ENCODE results near the gene TCAP. TPM values are rescaled to one million over a fixed set of nuclear protein-coding genes. Genes with fewer than 3 reads are reported as not detected.

Gene TCAP
- total and polyA plus RNA-seq, 2 donors from 2014 or later, result 1.5 to 1.7 TPM

- no peaks in the 10 kb centered on the region for H3K27me3 ChIP-seq (ENCODE audit: control insufficient read depth, insufficient read depth, low read length)
- H3K36me3 ChIP-seq (ENCODE audit: control insufficient read depth in 2 of 3, insufficient read depth in 3 of 3, low read length in 3 of 3), result peaks cover 0 to 18% (median 6%) of the 10 kb centered on the region in 3 donors
- H3K4me1 ChIP-seq (ENCODE audit: control insufficient read depth in 2 of 3, insufficient read depth in 2 of 3, low read depth in 1 of 3, low read length in 3 of 3), result peaks cover 0 to 37% (median 19%) of the 10 kb centered on the region in 3 donors
- H3K4me3 ChIP-seq (ENCODE audit: low read length in 3 of 3), result no peak overlapping the region
- DNase-seq (no peak), FAIRE-seq (no peak)
- H3K27ac ChIP-seq (ENCODE audit: low read depth in 2 of 2, low read length in 2 of 2), result peak overlapping the region in 1 of 2 donors; percentile 47
- no peak overlapping the region for H3K9ac ChIP-seq (ENCODE audit: low read length in 3 of 3)
- intact Hi-C loops (cut with DNase I), result no loop called here
- no peak for TF ChIP-seq CTCF (IDR thresholded peaks at IDR 0.05; ENCODE audit: borderline replicate concordance, extremely low read depth, insufficient read depth)
- no peaks in the 10 kb centered on the region for H3K9me3 ChIP-seq (ENCODE audit: control insufficient read depth in 2 of 3, insufficient read depth in 1 of 3, low read length in 3 of 3)
Observed at GRCh38 chr17:39663340-39663687, 1.8 kb upstream of the TCAP start.

- Histone ChIP-seq H3K9ac (ENCODE audit: low read length in 3 of 3) (peak overlapping the region in 1 of 3 donors; percentile 36), H3K4me1 (ENCODE audit: control insufficient read depth in 2 of 3, insufficient read depth in 2 of 3, low read depth in 1 of 3, low read length in 3 of 3) (peaks cover 0 to 37% (median 19%) of the 10 kb centered on the region in 3 donors)
- no peak for TF ChIP-seq CTCF (IDR thresholded peaks at IDR 0.05; ENCODE audit: borderline replicate concordance, extremely low read depth, insufficient read depth)
Observed at GRCh38 chr17:39663688-39664580, 1.2 kb upstream of the TCAP start.

GRCh38 chr17:39665642-39666224 lies 584 bp downstream of the TCAP start:
- FAIRE-seq (no peak), DNase-seq (peak in 1 of 5 donors; percentile 77)
- Histone ChIP-seq H3K4me1 (ENCODE audit: control insufficient read depth in 2 of 3, insufficient read depth in 2 of 3, low read depth in 1 of 3, low read length in 3 of 3) (peaks cover 0 to 32% (median 19%) of the 10 kb centered on the region in 3 donors), H3K9me3 (ENCODE audit: control insufficient read depth in 2 of 3, insufficient read depth in 1 of 3, low read length in 3 of 3) (no peaks in the 10 kb centered on the region), H3K27ac (ENCODE audit: low read depth in 2 of 2, low read length in 2 of 2) (no peak overlapping the region), H3K36me3 (ENCODE audit: control insufficient read depth in 2 of 3, insufficient read depth in 3 of 3, low read length in 3 of 3) (peaks cover 0 to 7% (median 6%) of the 10 kb centered on the region in 3 donors), H3K9ac (ENCODE audit: low read length in 3 of 3) (no peak overlapping the region), H3K27me3 (ENCODE audit: control insufficient read depth, insufficient read depth, low read length) (no peaks in the 10 kb centered on the region), H3K4me3 (ENCODE audit: low read length in 3 of 3) (no peak overlapping the region)
- intact Hi-C loops (cut with DNase I), result no loop called here
- TF ChIP-seq CTCF (IDR thresholded peaks at IDR 0.05; ENCODE audit: borderline replicate concordance, extremely low read depth, insufficient read depth), result no peak

More at GRCh38 chr17:39663688-39664580, 1.2 kb upstream of the TCAP start:
- Histone ChIP-seq H3K4me3 (ENCODE audit: low read length in 3 of 3) (no peak overlapping the region), H3K27me3 (ENCODE audit: control insufficient read depth, insufficient read depth, low read length) (no peaks in the 10 kb centered on the region), H3K27ac (ENCODE audit: low read depth in 2 of 2, low read length in 2 of 2) (peak overlapping the region; percentile 43 to 65), H3K9me3 (ENCODE audit: control insufficient read depth in 2 of 3, insufficient read depth in 1 of 3, low read length in 3 of 3) (no peaks in the 10 kb centered on the region), H3K36me3 (ENCODE audit: control insufficient read depth in 2 of 3, insufficient read depth in 3 of 3, low read length in 3 of 3) (peaks cover 0 to 18% (median 6%) of the 10 kb centered on the region in 3 donors)
- no peak for FAIRE-seq
- intact Hi-C loops (cut with DNase I), result no loop called here
- peak in 1 of 5 donors; percentile 80 for DNase-seq
